GM23338 (cell line): ENCODE results near the gene CAMTA1. TPM values are rescaled to one million over a fixed set of nuclear protein-coding genes. Genes with fewer than 3 reads are reported as not detected.

Experiments used
- ATAC-seq: fragments of 200-7000 bp; cut with Tn5 transposase; 3 replicates; pipeline ENCODE4 v1.9.1; 2020
- DNase-seq: peaks from one replicate; pipeline ENCODE4 v3.0.0-alpha.2; 2015; ENCODE audit warnings: low spot score
- H2AFZ ChIP-seq: fragments of 200-600 bp; sonication (generic); 2 replicates; pipeline ENCODE4 v1.8.0; 2016; ENCODE audit warnings: antibody characterized with exemption, mild to moderate bottlenecking, moderate library complexity
- H3F3A ChIP-seq: fragments of 200-600 bp; sonication (generic); replicated peaks from 2 replicates; pipeline ENCODE4 v1.8.0; 2017; ENCODE audit warnings: antibody characterized with exemption, mixed run types, low read depth
- H3K27ac ChIP-seq: fragments of 200-600 bp; sonication (generic); 2 replicates; pipeline ENCODE4 v1.6.1; 2016; ENCODE audit warnings: low read depth
- H3K27me3 ChIP-seq: fragments of 200-600 bp; sonication (generic); 2 replicates; pipeline ENCODE4 v1.8.0; 2016; ENCODE audit warnings: mild to moderate bottlenecking, mixed run types, moderate library complexity; ENCODE audit not compliant: insufficient read depth
- H3K36me3 ChIP-seq: fragments of 200-600 bp; sonication (generic); 2 replicates; pipeline ENCODE4 v1.8.0; 2016; ENCODE audit warnings: mild to moderate bottlenecking; ENCODE audit not compliant: insufficient read depth
- H3K4me1 ChIP-seq: fragments of 200-600 bp; sonication (generic); 2 replicates; pipeline ENCODE4 v1.8.0; 2016; ENCODE audit warnings: mild to moderate bottlenecking, moderate library complexity; ENCODE audit not compliant: insufficient read depth
- H3K4me2 ChIP-seq: fragments of 200-600 bp; sonication (generic); 2 replicates; pipeline ENCODE4 v1.7.1; 2017; ENCODE audit warnings: mixed run types
- H3K4me3 ChIP-seq: fragments of 200-600 bp; sonication (generic); 2 replicates; pipeline ENCODE4 v1.6.1; 2016; ENCODE audit warnings: mixed run types
- H3K79me2 ChIP-seq: fragments of 200-600 bp; sonication (generic); replicated peaks from 2 replicates; pipeline ENCODE4 v1.8.0; 2017; ENCODE audit warnings: mild to moderate bottlenecking; ENCODE audit not compliant: insufficient read depth
- H3K9me2 ChIP-seq: fragments of 200-600 bp; sonication (generic); 2 replicates; pipeline ENCODE4 v1.8.0; 2017; ENCODE audit not compliant: insufficient read depth
- H4K20me1 ChIP-seq: fragments of 200-600 bp; sonication (generic); replicated peaks from 2 replicates; pipeline ENCODE4 v1.8.0; 2017; ENCODE audit warnings: mild to moderate bottlenecking; ENCODE audit not compliant: insufficient read depth
- H3K27ac Mint-ChIP-seq: 2 replicates; pipeline ENCODE4 v1.8.0; 2020; ENCODE audit warnings: inconsistent platforms, mild to moderate bottlenecking, moderate library complexity, mixed read lengths
- H3K27me3 Mint-ChIP-seq: 3 replicates; pipeline ENCODE4 v1.8.0; 2022; ENCODE audit warnings: low read depth, mild to moderate bottlenecking, moderate library complexity, mixed read lengths, inconsistent platforms; ENCODE audit not compliant: insufficient read depth, poor library complexity
- H3K36me3 Mint-ChIP-seq: 3 replicates; pipeline ENCODE4 v1.8.0; 2021; ENCODE audit warnings: low read depth, mild to moderate bottlenecking, inconsistent platforms, moderate library complexity, mixed read lengths
- H3K4me1 Mint-ChIP-seq: 3 replicates; pipeline ENCODE4 v1.8.0; 2020; ENCODE audit warnings: mild to moderate bottlenecking, inconsistent platforms, mixed read lengths
- H3K4me3 Mint-ChIP-seq: 3 replicates; pipeline ENCODE4 v1.8.0; 2021; ENCODE audit warnings: moderate library complexity, mild to moderate bottlenecking, inconsistent platforms, mixed read lengths
- H3K9me3 Mint-ChIP-seq: 3 replicates; pipeline ENCODE4 v1.8.0; 2020; ENCODE audit warnings: moderate library complexity, mild to moderate bottlenecking, inconsistent platforms, mixed read lengths
- EZH2phosphoT487 ChIP-seq: fragments of 200-600 bp; sonication (generic); IDR thresholded peaks from one replicate; pipeline ENCODE4 v1.8.1; 2018; ENCODE audit warnings: antibody characterized with exemption; ENCODE audit not compliant: unreplicated experiment
- NANOG ChIP-seq: IDR thresholded peaks from 2 replicates; pipeline ENCODE4 v1.6.1; 2016; ENCODE audit warnings: antibody characterized with exemption, borderline replicate concordance
- POLR2AphosphoS5 ChIP-seq: IDR thresholded peaks from 2 replicates; pipeline ENCODE4 v1.6.1; 2016; ENCODE audit warnings: antibody characterized with exemption, low read depth
- REST ChIP-seq: IDR thresholded peaks from one replicate; pipeline ENCODE4 v1.6.1; 2018; ENCODE audit warnings: antibody characterized with exemption; ENCODE audit not compliant: unreplicated experiment
- STAT1 ChIP-seq: IDR thresholded peaks from one replicate; pipeline ENCODE4 v1.6.1; 2016; ENCODE audit warnings: antibody characterized with exemption; ENCODE audit not compliant: unreplicated experiment
- ZNF114 ChIP-seq: fragments of 250-450 bp; sonication (Bioruptor Pico); IDR thresholded peaks from 2 replicates; pipeline ENCODE4 v1.5.0; 2020; ENCODE audit warnings: mild to moderate bottlenecking, moderate library complexity
- ZNF462 ChIP-seq: fragments of 250-450 bp; sonication (Bioruptor Pico); IDR thresholded peaks from 2 replicates; pipeline ENCODE4 v1.5.0; 2020; ENCODE audit warnings: mild to moderate bottlenecking, moderate library complexity
- polyA plus RNA-seq: library from polyadenylated mRNA; unstranded; fragments of >200 nt; fragmentation: Nextera tagmentation; extraction: Ambion mirVana; gene quantifications from 2 replicates; pipeline ENCODE4 v1.2.1, GENCODE V29; 2016
- total RNA-seq: library from RNA; depleted of rRNA; stranded (reverse); fragments of >200 nt; shearing (Covaris generic); gene quantifications from 2 replicates; pipeline ENCODE4 v1.2.3, GENCODE V29; 2014

Gene CAMTA1
- total and polyA plus RNA-seq, 2 experiments from 2014 or later, result 115 to 519 TPM

GRCh38 chr1:7657287-7658016 lies 872.2 kb downstream of the CAMTA1 start (continued):
- TF ChIP-seq ZNF462 (CRISPR knock-in tag), result no peak
- TF ChIP-seq REST, result no peak
- TF ChIP-seq STAT1, result no peak
- no peak for TF ChIP-seq POLR2AphosphoS5
- no peak for TF ChIP-seq EZH2phosphoT487

- Histone ChIP-seq H4K20me1 (no peaks in the 10 kb centered on the region), H3F3A (no peaks in the 10 kb centered on the region), H2AFZ (no peak overlapping the region), H3K4me3 (no peak overlapping the region), H3K27me3 (no peaks in the 10 kb centered on the region), H3K27ac (no peak overlapping the region), H3K4me1 (no peaks in the 10 kb centered on the region), H3K9me2 (no peaks in the 10 kb centered on the region), H3K36me3 (no peaks in the 10 kb centered on the region), H3K4me2 (no peak overlapping the region), H3K79me2 (no peaks in the 10 kb centered on the region)
- Mint-ChIP-seq H3K9me3 (no peaks in the 10 kb centered on the region), H3K27ac (no peak overlapping the region), H3K4me1 (0 out of 3 replicates have a peak, but pooled peaks cover 3% of the 10 kb centered on the region), H3K4me3 (no peak overlapping the region), H3K27me3 (peaks cover 2% of the 10 kb centered on the region), H3K36me3 (no peaks in the 10 kb centered on the region)
- DNase-seq (no peak), ATAC-seq (no peak)
- TF ChIP-seq REST (no peak), ZNF114 (no peak), NANOG (no peak), EZH2phosphoT487 (no peak)
Measured at GRCh38 chr1:7658099-7658498, 872.8 kb downstream of the CAMTA1 start.
